ACC112 (cell line): ENCODE results near the gene PKP2.

ENCODE experiments used
- H2AFZ ChIP-seq: fragments of 200-600 bp; sonication (generic); one replicate; pipeline ENCODE4 v1.6.0; 2017; ENCODE audit warnings: antibody characterized with exemption, low read length; ENCODE audit not compliant: unreplicated experiment
- H3K27ac ChIP-seq: fragments of 200-600 bp; sonication (generic); 2 replicates; pipeline ENCODE4 v1.5.1; 2014; ENCODE audit warnings: low read depth, mild to moderate bottlenecking, antibody characterized with exemption, low read length, moderate library complexity
- H3K27me3 ChIP-seq: fragments of 200-600 bp; sonication (generic); 2 replicates; pipeline ENCODE4 v1.6.1; 2014; ENCODE audit warnings: mild to moderate bottlenecking, antibody characterized with exemption, low read length, moderate library complexity, mixed read lengths; ENCODE audit not compliant: insufficient read depth
- H3K36me3 ChIP-seq: fragments of 200-600 bp; sonication (generic); 2 replicates; pipeline ENCODE4 v1.6.1; 2016; ENCODE audit warnings: mild to moderate bottlenecking, antibody characterized with exemption, low read length, moderate library complexity, mixed read lengths; ENCODE audit not compliant: insufficient read depth
- H3K4me1 ChIP-seq: fragments of 200-600 bp; sonication (generic); one replicate; pipeline ENCODE4 v1.6.1; 2016; ENCODE audit warnings: low read length, mixed read lengths; ENCODE audit not compliant: insufficient read depth, unreplicated experiment, control insufficient read depth
- H3K4me3 ChIP-seq: fragments of 200-600 bp; sonication (generic); 2 replicates; pipeline ENCODE4 v1.5.1; 2014; ENCODE audit warnings: mild to moderate bottlenecking, low read depth, low read length
- H3K79me2 ChIP-seq: fragments of 200-600 bp; sonication (generic); one replicate; pipeline ENCODE4 v1.6.0; 2016; ENCODE audit warnings: low read length; ENCODE audit not compliant: control insufficient read depth, unreplicated experiment, insufficient read depth

PKP2 gene

GRCh38 chr12:32755654-32756475 lies 140.7 kb downstream of the PKP2 start, which contains the start of gene YARS2:
Gene YARS2 (minus strand): TSS chr12:32755897. CDS start chr12:32755874, 23 bp downstream.
- Histone ChIP-seq H3K4me1 (peaks cover 23% of the 10 kb centered on the region), H3K79me2 (peaks cover 33% of the 10 kb centered on the region), H3K36me3 (peaks cover 18% of the 10 kb centered on the region), H3K27me3 (no peaks in the 10 kb centered on the region), H3K27ac (peak within 1 kb of the TSS; percentile 83), H3K4me3 (peak within 1 kb of the TSS; percentile 92), H2AFZ (peak within 1 kb of the TSS; percentile 97)

DNA sequence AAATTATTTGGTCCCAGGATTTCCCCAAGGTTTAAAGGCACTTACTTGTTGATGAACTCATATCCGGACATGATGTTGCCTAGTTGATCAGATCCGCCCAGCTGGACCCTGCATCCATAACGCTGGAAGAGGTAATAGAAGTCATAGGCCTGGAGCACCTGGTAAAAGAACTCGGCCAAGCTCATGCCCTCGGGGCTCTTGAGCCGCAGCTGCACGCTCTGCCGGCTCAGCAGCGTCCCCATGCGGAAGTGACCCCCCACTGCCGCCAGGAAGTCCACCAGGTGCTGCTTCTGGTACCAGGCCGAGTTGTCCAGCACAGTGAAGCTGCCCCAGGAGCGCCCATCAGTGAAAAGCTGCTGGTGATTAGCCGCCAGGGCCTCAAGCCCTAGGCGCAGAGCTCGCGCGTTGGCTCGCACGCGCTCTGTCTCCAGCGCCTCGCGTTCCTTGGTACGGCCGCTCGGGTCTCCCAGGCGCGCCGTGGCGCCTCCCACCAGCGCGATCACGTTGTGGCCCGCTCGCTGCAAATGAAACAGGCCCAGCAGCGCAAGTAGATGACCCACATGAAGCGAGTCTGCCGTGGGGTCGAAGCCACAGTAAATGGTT lies 141.4 kb downstream of the PKP2 start:
- H3K79me2 ChIP-seq = peaks cover 33% of the 10 kb centered on the region
- peaks cover 23% of the 10 kb centered on the region for H3K4me1 ChIP-seq
- peak overlapping the region; percentile 92 for H3K4me3 ChIP-seq
- H3K36me3 ChIP-seq = peaks cover 21% of the 10 kb centered on the region
- H3K27me3 ChIP-seq = no peaks in the 10 kb centered on the region
- peak overlapping the region; percentile 83 for H3K27ac ChIP-seq
- H2AFZ ChIP-seq = peak overlapping the region; percentile 97

DNA sequence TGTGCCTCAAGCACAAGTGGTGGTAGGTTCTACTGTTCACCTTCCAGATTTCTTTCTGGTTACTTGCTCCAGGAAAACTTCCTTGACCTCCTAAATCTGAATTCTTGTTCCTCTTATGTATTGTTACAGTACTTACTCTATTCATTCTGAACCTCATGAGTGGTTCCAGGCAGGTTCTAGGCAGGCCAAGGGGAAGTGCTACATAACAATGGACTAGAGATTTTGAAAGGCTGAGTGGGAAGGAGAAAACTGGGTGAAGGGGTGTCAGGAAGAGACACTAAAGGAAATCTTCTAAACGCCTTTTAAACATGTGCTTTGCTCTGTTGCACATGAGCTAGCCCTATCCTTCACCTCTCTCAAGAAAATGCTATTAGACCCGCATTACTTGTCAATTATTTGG lies 142.5 kb downstream of the PKP2 start:
- H2AFZ ChIP-seq = no peak overlapping the region
- peaks cover 33% of the 10 kb centered on the region for H3K79me2 ChIP-seq
- H3K27ac ChIP-seq = peak overlapping the region; percentile 83
- H3K4me1 ChIP-seq = peaks cover 23% of the 10 kb centered on the region
- H3K36me3 ChIP-seq = peaks cover 23% of the 10 kb centered on the region
- no peaks in the 10 kb centered on the region for H3K27me3 ChIP-seq
- H3K4me3 ChIP-seq = peak overlapping the region; percentile 92

- H3K27ac ChIP-seq = peak overlapping the region; percentile 83
- peaks cover 23% of the 10 kb centered on the region for H3K4me1 ChIP-seq
- peaks cover 28% of the 10 kb centered on the region for H3K36me3 ChIP-seq
- H3K27me3 ChIP-seq = no peaks in the 10 kb centered on the region
- H3K79me2 ChIP-seq = peaks cover 33% of the 10 kb centered on the region
- H2AFZ ChIP-seq = no peak overlapping the region
- H3K4me3 ChIP-seq = peak overlapping the region; percentile 92
Measured at GRCh38 chr12:32753605-32754004, 143.0 kb downstream of the PKP2 start.

DNA sequence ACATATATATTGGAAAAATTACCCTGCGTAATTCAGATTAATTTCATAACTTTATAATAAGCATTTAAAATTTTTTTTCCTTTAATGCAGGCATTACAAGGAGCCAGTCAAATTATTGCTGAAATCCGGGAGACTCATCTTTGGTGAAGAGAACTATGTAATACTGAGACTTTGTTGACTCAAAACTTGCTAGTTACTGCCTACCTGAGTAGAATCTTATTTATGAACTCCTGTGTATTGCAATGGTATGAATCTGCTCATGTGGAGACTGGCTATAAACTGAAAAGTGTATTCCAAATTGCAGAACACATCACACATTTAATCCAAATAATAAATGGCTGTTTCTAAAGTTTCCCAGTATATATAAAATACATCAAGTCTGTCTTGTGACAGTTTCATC lies 153.3 kb downstream of the PKP2 start:
- no peaks in the 10 kb centered on the region for H3K4me1 ChIP-seq
- H2AFZ ChIP-seq = no peak overlapping the region

GRCh38 chr12:32742133-32742532 lies 154.4 kb downstream of the PKP2 start:
- Histone ChIP-seq H3K27ac (no peak overlapping the region), H3K4me3 (no peak overlapping the region), H3K4me1 (no peaks in the 10 kb centered on the region), H2AFZ (no peak overlapping the region), H3K36me3 (peaks cover 45% of the 10 kb centered on the region), H3K27me3 (no peaks in the 10 kb centered on the region), H3K79me2 (peaks cover 5% of the 10 kb centered on the region)

More for the DNA sequence above, 153.3 kb downstream of the PKP2 start:
- no peak overlapping the region for H3K27ac ChIP-seq
- no peak overlapping the region for H3K4me3 ChIP-seq
- H3K27me3 ChIP-seq = no peaks in the 10 kb centered on the region
- peaks cover 5% of the 10 kb centered on the region for H3K79me2 ChIP-seq
- H3K36me3 ChIP-seq = peaks cover 44% of the 10 kb centered on the region
